ENCODE measurements around the gene ACVR1. TPM values are rescaled to one million over a fixed set of nuclear protein-coding genes. Genes with fewer than 3 reads are reported as not detected.

Gene ACVR1
- total RNA-seq, 1 experiment from 2014 or later, result 27.6 TPM

DNA sequence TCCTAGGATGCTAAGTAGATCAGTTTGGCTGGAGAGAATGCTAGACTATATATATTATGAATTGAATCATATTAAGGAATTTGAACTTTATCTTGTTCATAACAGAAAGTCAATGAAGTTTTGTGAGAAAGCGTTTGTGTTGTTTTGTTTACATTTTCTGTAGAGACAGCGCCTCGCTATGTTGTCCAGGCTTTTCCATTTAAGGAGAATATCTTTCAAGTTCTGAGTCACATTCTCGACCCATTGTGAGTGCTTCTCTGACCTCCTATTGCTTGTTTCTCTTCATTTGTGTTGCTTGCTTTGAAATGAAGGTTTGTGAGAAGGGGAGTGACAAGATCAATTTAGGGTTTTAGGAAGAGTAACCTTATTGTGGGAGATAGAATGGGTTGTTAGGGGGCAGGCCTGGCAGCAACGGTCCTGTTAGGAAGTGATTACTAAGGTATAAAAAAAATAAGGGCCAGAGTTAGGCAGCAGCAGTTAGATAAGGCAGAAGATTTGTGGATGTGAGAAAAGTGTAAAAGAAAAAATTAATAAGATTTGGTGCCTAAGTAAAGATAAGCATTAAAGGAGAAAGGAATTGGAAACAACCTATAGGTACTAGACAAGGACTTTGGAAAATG lies 47.6 kb upstream of the ACVR1 start:
- CTCF ChIA-PET, result no interaction called here
- TF ChIP-seq TCF7L2 (IDR thresholded peaks at IDR 0.05; ENCODE audit: low read depth, low read length) (no peak), SIN3A (IDR thresholded peaks at IDR 0.05; ENCODE audit: borderline replicate concordance, insufficient read depth, low read depth, low read length) (no peak), POLR2AphosphoS5 (IDR thresholded peaks at IDR 0.05; ENCODE audit: low read depth, low read length) (no peak), REST (IDR thresholded peaks at IDR 0.05; ENCODE audit: insufficient read depth in 1 of 2, low read depth in 2 of 2, low read length in 1 of 2) (no peak)
- TF ChIP-seq, protein P1, sequence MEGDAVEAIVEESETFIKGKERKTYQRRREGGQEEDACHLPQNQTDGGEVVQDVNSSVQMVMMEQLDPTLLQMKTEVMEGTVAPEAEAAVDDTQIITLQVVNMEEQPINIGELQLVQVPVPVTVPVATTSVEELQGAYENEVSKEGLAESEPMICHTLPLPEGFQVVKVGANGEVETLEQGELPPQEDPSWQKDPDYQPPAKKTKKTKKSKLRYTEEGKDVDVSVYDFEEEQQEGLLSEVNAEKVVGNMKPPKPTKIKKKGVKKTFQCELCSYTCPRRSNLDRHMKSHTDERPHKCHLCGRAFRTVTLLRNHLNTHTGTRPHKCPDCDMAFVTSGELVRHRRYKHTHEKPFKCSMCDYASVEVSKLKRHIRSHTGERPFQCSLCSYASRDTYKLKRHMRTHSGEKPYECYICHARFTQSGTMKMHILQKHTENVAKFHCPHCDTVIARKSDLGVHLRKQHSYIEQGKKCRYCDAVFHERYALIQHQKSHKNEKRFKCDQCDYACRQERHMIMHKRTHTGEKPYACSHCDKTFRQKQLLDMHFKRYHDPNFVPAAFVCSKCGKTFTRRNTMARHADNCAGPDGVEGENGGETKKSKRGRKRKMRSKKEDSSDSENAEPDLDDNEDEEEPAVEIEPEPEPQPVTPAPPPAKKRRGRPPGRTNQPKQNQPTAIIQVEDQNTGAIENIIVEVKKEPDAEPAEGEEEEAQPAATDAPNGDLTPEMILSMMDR (IDR thresholded peaks at IDR 0.05), result no peak
- no peaks in the 10 kb centered on the region for H3K36me3 ChIP-seq (ENCODE audit: control insufficient read depth, insufficient read depth, low read length)
- no peaks in the 10 kb centered on the region for H3K9me3 ChIP-seq (ENCODE audit: control insufficient read depth, insufficient read depth, low read depth, low read length)
- no peak overlapping the region for H3K4me3 ChIP-seq (ENCODE audit: low read depth in 2 of 2, low read length in 2 of 2)
- H3K4me1 ChIP-seq (ENCODE audit: control insufficient read depth, insufficient read depth, low read length), result no peaks in the 10 kb centered on the region
- H3K27me3 ChIP-seq (ENCODE audit: control insufficient read depth, insufficient read depth, low read length), result peaks cover 7% of the 10 kb centered on the region; the same call in 1 of the 2 replicates
- DNase-seq (ENCODE audit: low read depth, low spot score) (no peak), ATAC-seq (no peak)
- BruUV-seq (replicated peaks), result no TSS peak
- in situ Hi-C loops (cut with HindIII; ENCODE audit: low pct_unique_long_range_greater_than_20kb, low sequenced_read_pairs) (no loop called here), intact Hi-C loops (cut with micrococcal nuclease; ENCODE audit: unreplicated experiment) (no loop called here)
- POLR2A ChIA-PET, result interaction anchor here (0.7 kb wide), 1 partner anchor 30 kb away, joined by 6 read pairs; no protein-coding TSS in a partner anchor
- H3K27ac ChIP-seq (ENCODE audit: low read length), result no peak overlapping the region

DNA sequence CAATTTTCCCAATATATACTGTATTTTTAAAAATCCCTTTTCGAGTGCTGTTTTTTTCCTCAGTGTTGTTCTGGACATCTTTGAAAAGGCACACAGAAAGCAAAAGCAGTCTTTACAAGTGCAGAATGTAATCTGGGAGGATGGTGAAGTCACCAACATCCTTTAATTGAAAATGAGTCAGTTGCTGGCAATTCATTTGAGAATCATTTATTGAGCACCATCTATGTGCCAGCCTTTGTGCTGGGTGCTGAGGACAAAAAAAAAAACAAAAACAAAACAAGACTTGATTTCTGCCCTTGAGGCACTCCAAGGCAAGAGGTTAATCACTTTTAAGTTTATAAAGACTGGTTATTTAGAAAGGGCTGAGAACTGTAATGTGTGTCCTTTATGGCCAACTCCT lies 46.7 kb upstream of the ACVR1 start:
- POLR2A ChIA-PET, result no interaction called here

More for the DNA sequence above, 46.7 kb upstream of the ACVR1 start:
- no peak for DNase-seq (ENCODE audit: low read depth, low spot score)
- H3K4me1 ChIP-seq (ENCODE audit: control insufficient read depth, insufficient read depth, low read length), result no peaks in the 10 kb centered on the region
- H3K36me3 ChIP-seq (ENCODE audit: control insufficient read depth, insufficient read depth, low read length), result no peaks in the 10 kb centered on the region
- H3K9me3 ChIP-seq (ENCODE audit: control insufficient read depth, insufficient read depth, low read depth, low read length), result no peaks in the 10 kb centered on the region
- TF ChIP-seq REST (IDR thresholded peaks at IDR 0.05; ENCODE audit: insufficient read depth in 1 of 2, low read depth in 2 of 2, low read length in 1 of 2) (no peak), SIN3A (IDR thresholded peaks at IDR 0.05; ENCODE audit: borderline replicate concordance, insufficient read depth, low read depth, low read length) (no peak), TCF7L2 (IDR thresholded peaks at IDR 0.05; ENCODE audit: low read depth, low read length) (no peak), POLR2AphosphoS5 (IDR thresholded peaks at IDR 0.05; ENCODE audit: low read depth, low read length) (no peak)
- TF ChIP-seq, protein P1 (IDR thresholded peaks at IDR 0.05), result no peak
- no peak overlapping the region for H3K27ac ChIP-seq (ENCODE audit: low read length)
- peaks cover 7% of the 10 kb centered on the region; the same call in 1 of the 2 replicates for H3K27me3 ChIP-seq (ENCODE audit: control insufficient read depth, insufficient read depth, low read length)
- CTCF ChIA-PET, result no interaction called here
- in situ Hi-C loops (cut with HindIII; ENCODE audit: low pct_unique_long_range_greater_than_20kb, low sequenced_read_pairs), result no loop called here
- H3K4me3 ChIP-seq (ENCODE audit: low read depth in 2 of 2, low read length in 2 of 2), result no peak overlapping the region
- no TSS peak for BruUV-seq (replicated peaks)
- no peak for ATAC-seq
- intact Hi-C loops (cut with micrococcal nuclease; ENCODE audit: unreplicated experiment), result no loop called here

Data from Panc1 (cell line).